Activated CD8-positive, alpha-beta T cell treated with anti-CD3 and anti-CD28 coated beads for 36 hours (primary cell): ENCODE data around the gene TPRG1L. TPM values are rescaled to one million over a fixed set of nuclear protein-coding genes. Genes with fewer than 3 reads are reported as not detected.

ENCODE experiments used
- ATAC-seq: fragments of 200-7000 bp; cut with Tn5 transposase; one replicate; pipeline ENCODE4 v1.10.0; 2021; ENCODE audit warnings: mild to moderate bottlenecking, moderate library complexity
- CTCF ChIA-PET: fragments of 350-600 bp; sonication (Branson Sonifier 250); formaldehyde crosslinking; loops from one replicate; lab custom pipeline; 2021; ENCODE audit warnings: antibody characterized with exemption; lab: Charles Lee
- POLR2A ChIA-PET: fragments of 350-600 bp; sonication (Branson Sonifier 250); formaldehyde crosslinking; loops from one replicate; lab custom pipeline; 2021; ENCODE audit warnings: antibody characterized with exemption; lab: Charles Lee
- DNase-seq: peaks from one replicate; pipeline ENCODE4 v3.0.0-alpha.2; 2020
- H3K27ac Mint-ChIP-seq: one replicate; pipeline ENCODE4 v1.8.0; 2021; ENCODE audit warnings: mild to moderate bottlenecking, mixed read lengths
- H3K27me3 Mint-ChIP-seq: one replicate; pipeline ENCODE4 v1.8.0; 2021; ENCODE audit warnings: mixed read lengths
- H3K36me3 Mint-ChIP-seq: one replicate; pipeline ENCODE4 v1.8.0; 2021; ENCODE audit warnings: low read depth, mixed read lengths
- H3K4me1 Mint-ChIP-seq: one replicate; pipeline ENCODE4 v1.8.0; 2021; ENCODE audit warnings: low read depth, mixed read lengths
- H3K4me3 Mint-ChIP-seq: one replicate; pipeline ENCODE4 v1.8.0; 2021; ENCODE audit warnings: mild to moderate bottlenecking, moderate library complexity, mixed read lengths
- H3K9me3 Mint-ChIP-seq: one replicate; pipeline ENCODE4 v1.8.0; 2021; ENCODE audit warnings: mixed read lengths
- intact Hi-C: fragments of 100-400 bp; cut with micrococcal nuclease; formaldehyde crosslinking; loops from one replicate; pipeline ENCODE4 v1.10.0; 2022
- total RNA-seq, 2 experiments: library from RNA; stranded (reverse); gene quantifications; one replicate each; pipeline ENCODE4 v1.2.3, GENCODE V29; 2021
- TF ChIP-seq, protein P1 (sequence below): fragments of 200-600 bp; IDR thresholded peaks from one replicate; pipeline ENCODE4 v1.8.0; 2022; ENCODE audit warnings: antibody characterized with exemption, mild to moderate bottlenecking

Gene TPRG1L
- total RNA-seq, 2 experiments from 2014 or later = 6.1 to 6.2 TPM

DNA sequence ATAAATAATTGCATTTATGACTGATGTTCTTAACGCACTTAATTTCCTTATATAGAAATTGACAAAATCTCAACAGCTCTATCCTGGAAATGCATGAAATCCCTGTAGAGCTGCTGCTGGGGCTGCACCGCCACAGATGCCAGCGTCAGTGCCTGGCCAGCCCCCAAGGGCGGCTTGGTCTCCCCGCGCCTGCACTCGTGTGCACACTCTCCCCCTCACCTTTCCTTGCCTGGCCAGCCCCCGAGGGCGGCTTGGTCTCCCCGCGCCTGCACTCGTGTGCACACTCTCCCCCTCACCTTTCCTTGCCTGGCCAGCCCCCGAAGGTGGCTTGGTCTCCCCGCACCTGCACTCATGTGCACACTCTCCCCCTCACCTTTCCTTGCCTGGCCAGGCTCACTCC lies 11.3 kb downstream of the TPRG1L start:
- Mint-ChIP-seq H3K4me1 (no peaks in the 10 kb centered on the region), H3K4me3 (no peak overlapping the region), H3K9me3 (no peaks in the 10 kb centered on the region), H3K36me3 (peaks cover 10% of the 10 kb centered on the region), H3K27me3 (no peaks in the 10 kb centered on the region), H3K27ac (no peak overlapping the region)
- DNase-seq (no peak), ATAC-seq (no peak)
- CTCF ChIA-PET = interaction anchor here (1.0 kb wide), 1 partner anchor 20 kb away, joined by 3 read pairs; no protein-coding TSS in a partner anchor
- TF ChIP-seq, protein P1, sequence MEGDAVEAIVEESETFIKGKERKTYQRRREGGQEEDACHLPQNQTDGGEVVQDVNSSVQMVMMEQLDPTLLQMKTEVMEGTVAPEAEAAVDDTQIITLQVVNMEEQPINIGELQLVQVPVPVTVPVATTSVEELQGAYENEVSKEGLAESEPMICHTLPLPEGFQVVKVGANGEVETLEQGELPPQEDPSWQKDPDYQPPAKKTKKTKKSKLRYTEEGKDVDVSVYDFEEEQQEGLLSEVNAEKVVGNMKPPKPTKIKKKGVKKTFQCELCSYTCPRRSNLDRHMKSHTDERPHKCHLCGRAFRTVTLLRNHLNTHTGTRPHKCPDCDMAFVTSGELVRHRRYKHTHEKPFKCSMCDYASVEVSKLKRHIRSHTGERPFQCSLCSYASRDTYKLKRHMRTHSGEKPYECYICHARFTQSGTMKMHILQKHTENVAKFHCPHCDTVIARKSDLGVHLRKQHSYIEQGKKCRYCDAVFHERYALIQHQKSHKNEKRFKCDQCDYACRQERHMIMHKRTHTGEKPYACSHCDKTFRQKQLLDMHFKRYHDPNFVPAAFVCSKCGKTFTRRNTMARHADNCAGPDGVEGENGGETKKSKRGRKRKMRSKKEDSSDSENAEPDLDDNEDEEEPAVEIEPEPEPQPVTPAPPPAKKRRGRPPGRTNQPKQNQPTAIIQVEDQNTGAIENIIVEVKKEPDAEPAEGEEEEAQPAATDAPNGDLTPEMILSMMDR = no peak
- intact Hi-C loops = no loop called here
- POLR2A ChIA-PET = interaction anchor here (1.0 kb wide), 1 partner anchor 12 kb away, joined by 3 read pairs; no protein-coding TSS in a partner anchor

DNA sequence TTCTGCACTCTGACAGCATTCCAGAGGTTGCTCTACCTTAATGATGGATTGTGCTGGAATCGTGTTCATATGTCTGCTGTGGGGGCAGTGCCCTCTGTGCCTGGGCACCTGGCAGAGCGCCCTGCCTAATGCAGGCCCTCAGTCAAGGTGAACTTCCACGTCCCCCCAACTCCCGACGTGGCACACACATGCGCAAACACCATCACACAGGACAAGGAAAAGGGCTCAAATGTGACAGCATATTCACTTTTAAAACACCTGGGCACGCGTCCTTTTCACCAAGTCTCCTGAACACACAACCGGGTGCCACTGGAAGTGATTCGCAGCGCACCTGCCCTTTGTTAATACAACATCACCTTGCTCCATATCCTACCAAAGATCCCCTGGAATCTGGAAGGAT lies 11.7 kb downstream of the TPRG1L start:
- CTCF ChIA-PET = no interaction called here
- Mint-ChIP-seq H3K36me3 (peaks cover 10% of the 10 kb centered on the region), H3K4me3 (no peak overlapping the region), H3K9me3 (no peaks in the 10 kb centered on the region), H3K27me3 (no peaks in the 10 kb centered on the region), H3K4me1 (no peaks in the 10 kb centered on the region), H3K27ac (no peak overlapping the region)
- POLR2A ChIA-PET = interaction anchor here (1.2 kb wide), 1 partner anchor 13 kb away, joined by 3 read pairs; no protein-coding TSS in a partner anchor
- DNase-seq (no peak), ATAC-seq (no peak)
- intact Hi-C loops = no loop called here
- TF ChIP-seq, protein P1 = no peak

DNA sequence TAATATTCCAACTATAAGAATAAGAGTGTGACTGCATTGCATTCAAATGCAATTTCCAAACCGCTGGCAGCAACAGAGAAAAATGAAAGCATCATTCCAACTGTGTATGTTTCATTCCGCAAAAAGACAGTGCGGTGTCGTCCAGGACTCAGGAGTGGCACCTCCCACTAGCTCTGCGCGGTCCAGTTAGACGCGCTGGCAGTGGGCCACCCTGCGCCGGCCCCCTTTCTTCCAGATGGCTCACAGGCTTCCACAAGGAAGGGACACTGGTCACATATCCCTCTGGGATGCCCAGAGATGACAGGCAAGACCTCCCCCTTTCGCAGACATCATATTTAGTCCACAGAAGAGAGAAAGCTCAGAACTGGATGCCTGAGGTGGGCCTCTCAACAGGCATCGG lies 13.2 kb downstream of the TPRG1L start:
- Mint-ChIP-seq H3K27me3 (no peaks in the 10 kb centered on the region), H3K4me3 (no peak overlapping the region), H3K4me1 (no peaks in the 10 kb centered on the region), H3K36me3 (peaks cover 7% of the 10 kb centered on the region), H3K9me3 (no peaks in the 10 kb centered on the region), H3K27ac (no peak overlapping the region)
- CTCF ChIA-PET = interaction anchor here (1.0 to 1.2 kb wide), 2 partner anchors 11 to 16 kb away, joined by 3 read pairs; no protein-coding TSS in a partner anchor
- DNase-seq = no peak
- ATAC-seq = no peak
- TF ChIP-seq, protein P1 = no peak
- intact Hi-C loops = no loop called here
- POLR2A ChIA-PET = no interaction called here

DNA sequence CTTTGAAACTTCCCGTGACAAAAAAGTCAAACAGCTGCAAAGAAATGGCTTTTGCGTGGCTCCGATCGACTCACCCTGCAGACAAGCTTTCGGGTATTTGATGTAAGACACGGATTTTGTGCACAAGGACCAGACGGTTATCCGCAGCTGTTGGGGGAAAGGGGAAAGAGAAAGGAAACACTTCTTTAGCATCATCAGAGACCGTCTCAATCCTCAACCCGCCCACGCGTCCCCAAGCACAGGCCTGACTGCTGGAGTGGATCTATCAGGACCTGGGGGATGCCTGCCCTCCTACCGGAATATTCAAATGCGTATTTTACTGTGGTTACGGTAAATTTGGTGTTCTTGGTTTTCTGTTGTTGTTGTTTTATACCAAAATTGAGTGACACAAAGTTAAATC lies 13.9 kb downstream of the TPRG1L start:
- Mint-ChIP-seq H3K4me1 (no peaks in the 10 kb centered on the region), H3K27ac (no peak overlapping the region), H3K27me3 (no peaks in the 10 kb centered on the region), H3K36me3 (peaks cover 2% of the 10 kb centered on the region), H3K9me3 (no peaks in the 10 kb centered on the region), H3K4me3 (no peak overlapping the region)
- intact Hi-C loops = no loop called here
- ATAC-seq = no peak
- TF ChIP-seq, protein P1 = no peak
- ChIA-PET CTCF (interaction anchor here (1.0 kb wide), 1 partner anchor 17 kb away, joined by 3 read pairs; no protein-coding TSS in a partner anchor), POLR2A (no interaction called here)
- no peak for DNase-seq

DNA sequence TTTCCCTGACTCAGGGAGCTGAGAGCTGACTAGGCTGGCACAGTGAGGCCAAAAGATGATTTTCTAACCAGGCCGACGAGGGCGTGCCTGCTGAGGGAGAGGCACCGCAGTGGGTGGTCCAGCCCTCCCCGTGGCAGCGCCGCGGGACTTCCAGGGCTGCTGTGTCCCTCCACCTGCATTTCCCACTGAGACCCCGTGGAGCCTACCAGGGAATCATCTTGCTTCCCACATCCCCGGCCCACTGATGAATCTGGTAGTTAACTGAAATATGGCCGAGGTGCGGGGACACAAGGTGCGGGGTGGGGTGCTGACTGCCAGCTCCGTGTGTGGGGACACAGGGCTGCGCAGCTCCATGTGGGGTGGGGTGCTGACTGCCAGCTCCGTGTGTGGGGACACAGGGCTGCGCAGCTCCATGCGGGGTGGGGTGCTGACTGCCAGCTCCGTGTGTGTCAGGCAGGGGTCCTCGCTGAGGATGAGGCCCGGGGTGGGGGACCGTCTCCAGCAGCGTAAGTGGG lies 14.6 kb downstream of the TPRG1L start:
- H3K4me3 Mint-ChIP-seq = no peak overlapping the region
- ChIA-PET CTCF (no interaction called here), POLR2A (interaction anchor here (0.5 kb wide), 1 partner anchor 189 kb away, joined by 3 read pairs; no protein-coding TSS in a partner anchor)
- intact Hi-C loops = no loop called here
- no peaks in the 10 kb centered on the region for H3K4me1 Mint-ChIP-seq
- no peak for DNase-seq
- no peaks in the 10 kb centered on the region for H3K27me3 Mint-ChIP-seq
- no peak for ATAC-seq
- peaks cover 4% of the 10 kb centered on the region for H3K36me3 Mint-ChIP-seq
- H3K9me3 Mint-ChIP-seq = no peaks in the 10 kb centered on the region
- no peak overlapping the region for H3K27ac Mint-ChIP-seq
- TF ChIP-seq, protein P1 = no peak
